ENCODE measurements around the gene EID3. TPM values are rescaled to one million over a fixed set of nuclear protein-coding genes. Genes with fewer than 3 reads are reported as not detected.
"Not testable (repeated sequence)": the region's sequence is repeated elsewhere in the genome, so short reads cannot be mapped to it uniquely, and the experiment has no call there.

The EID3 gene
- total RNA-seq, 1 experiment from 2014 or later, result 1.4 TPM

GRCh38 chr12:104321949-104322348 lies 18.4 kb downstream of the EID3 start:
- Histone ChIP-seq H2BK12ac (ENCODE audit: insufficient read length, low read depth, low read length) (no peak overlapping the region), H2BK120ac (ENCODE audit: low read depth, low read length, poor library complexity, severe bottlenecking) (no peak overlapping the region), H2BK15ac (ENCODE audit: low read depth, low read length) (no peak overlapping the region), H3K79me2 (ENCODE audit: insufficient read depth, low read length) (no peaks in the 10 kb centered on the region), H2BK20ac (ENCODE audit: low read depth, low read length, poor library complexity, severe bottlenecking) (no peak overlapping the region), H4K91ac (ENCODE audit: insufficient read length, low read depth, low read length) (no peak overlapping the region), H3K9me3 (ENCODE audit: control insufficient read depth, low read depth, low read length) (no peaks in the 10 kb centered on the region), H3K18ac (ENCODE audit: insufficient read length, low read depth, low read length) (no peak overlapping the region), H3K9ac (ENCODE audit: extremely low read depth, insufficient read length, low read length) (no peak overlapping the region), H3K4me2 (ENCODE audit: insufficient read depth, insufficient read length, low read length) (no peak overlapping the region), H2BK5ac (ENCODE audit: insufficient read length, low read length) (no peak overlapping the region), H3K23ac (ENCODE audit: insufficient read length, low read depth, low read length) (no peak overlapping the region), H3K14ac (ENCODE audit: insufficient read depth, low read length) (no peak overlapping the region), H3K4ac (ENCODE audit: low read depth, low read length) (no peak overlapping the region), H3T11ph (ENCODE audit: low read length) (no peak overlapping the region), H2AK5ac (ENCODE audit: insufficient read length, low read length) (no peak overlapping the region), H4K8ac (replicated peaks; ENCODE audit: insufficient read length, low read depth, low read length) (no peak overlapping the region), H2AFZ (ENCODE audit: low read length) (no peak overlapping the region), H3K23me2 (ENCODE audit: insufficient read length, low read depth, low read length, poor library complexity, severe bottlenecking) (no peaks in the 10 kb centered on the region), H3K56ac (ENCODE audit: insufficient read length, low read depth, low read length) (no peak overlapping the region), H3K27ac (ENCODE audit: insufficient read length, low read depth, low read length) (no peak overlapping the region), H3K27me3 (ENCODE audit: insufficient read depth, low read length) (no peaks in the 10 kb centered on the region), H4K20me1 (ENCODE audit: control insufficient read depth, insufficient read depth, insufficient read length) (no peaks in the 10 kb centered on the region), H4K5ac (ENCODE audit: insufficient read length, low read depth, low read length) (no peak overlapping the region), H3K79me1 (ENCODE audit: insufficient read depth, low read depth, low read length, poor library complexity, severe bottlenecking) (no peaks in the 10 kb centered on the region), H3K4me1 (ENCODE audit: insufficient read depth, low read length) (no peaks in the 10 kb centered on the region)
- H3K4me1 Mint-ChIP-seq, result no peaks in the 10 kb centered on the region
- no peak overlapping the region for H3K4me3 Mint-ChIP-seq
- no peaks in the 10 kb centered on the region for H3K27me3 Mint-ChIP-seq (ENCODE audit: low read depth)
- TF ChIP-seq CTCF (conservative IDR thresholded peaks at IDR 0.05), result no peak
- H3K36me3 Mint-ChIP-seq (ENCODE audit: insufficient read depth in 1 of 3, low read depth in 3 of 3), result peaks cover 47 to 77% (median 75%) of the 10 kb centered on the region in 3 experiments
- peaks cover 0 to 3% of the 10 kb centered on the region in 2 experiments; a peak in 1 of 5 replicates for H3K9me3 Mint-ChIP-seq
- H3K27ac Mint-ChIP-seq, result no peak overlapping the region
- no peak for DNase-seq
- WGBS (ENCODE audit: extremely low coverage, insufficient read length, low lambda C conversion rate), result no CpG with 5 or more reads among the region's 1 CpG

GRCh38 chr12:104322533-104322932 lies 19.0 kb downstream of the EID3 start:
- not testable (repeated sequence) for H2BK15ac ChIP-seq (ENCODE audit: low read depth, low read length); H3K4me3 Mint-ChIP-seq; H3K4ac ChIP-seq (ENCODE audit: low read depth, low read length); H4K20me1 ChIP-seq (ENCODE audit: control insufficient read depth, insufficient read depth, insufficient read length); H3K23me2 ChIP-seq (ENCODE audit: insufficient read length, low read depth, low read length, poor library complexity, severe bottlenecking); H3K9me3 Mint-ChIP-seq; H3K4me1 ChIP-seq (ENCODE audit: insufficient read depth, low read length); H3K18ac ChIP-seq (ENCODE audit: insufficient read length, low read depth, low read length); H3K27me3 ChIP-seq (ENCODE audit: insufficient read depth, low read length); H4K91ac ChIP-seq (ENCODE audit: insufficient read length, low read depth, low read length); H3K27me3 Mint-ChIP-seq (ENCODE audit: low read depth); H3K9ac ChIP-seq (ENCODE audit: extremely low read depth, insufficient read length, low read length); H3K23ac ChIP-seq (ENCODE audit: insufficient read length, low read depth, low read length); H3K4me2 ChIP-seq (ENCODE audit: insufficient read depth, insufficient read length, low read length); H3K79me1 ChIP-seq (ENCODE audit: insufficient read depth, low read depth, low read length, poor library complexity, severe bottlenecking); H3K4me1 Mint-ChIP-seq; H2BK5ac ChIP-seq (ENCODE audit: insufficient read length, low read length); DNase-seq; H3T11ph ChIP-seq (ENCODE audit: low read length); H2BK20ac ChIP-seq (ENCODE audit: low read depth, low read length, poor library complexity, severe bottlenecking); H3K56ac ChIP-seq (ENCODE audit: insufficient read length, low read depth, low read length); H2BK12ac ChIP-seq (ENCODE audit: insufficient read length, low read depth, low read length); H3K79me2 ChIP-seq (ENCODE audit: insufficient read depth, low read length); H3K27ac Mint-ChIP-seq; H3K9me3 ChIP-seq (ENCODE audit: control insufficient read depth, low read depth, low read length); H2BK120ac ChIP-seq (ENCODE audit: low read depth, low read length, poor library complexity, severe bottlenecking); H4K5ac ChIP-seq (ENCODE audit: insufficient read length, low read depth, low read length); H2AFZ ChIP-seq (ENCODE audit: low read length); H4K8ac ChIP-seq (replicated peaks; ENCODE audit: insufficient read length, low read depth, low read length); H3K14ac ChIP-seq (ENCODE audit: insufficient read depth, low read length); H3K27ac ChIP-seq (ENCODE audit: insufficient read length, low read depth, low read length); H2AK5ac ChIP-seq (ENCODE audit: insufficient read length, low read length)
- peaks cover 53 to 81% (median 75%) of the 10 kb centered on the region in 3 experiments for H3K36me3 Mint-ChIP-seq (ENCODE audit: insufficient read depth in 1 of 3, low read depth in 3 of 3)
- no CpG with 5 or more reads among the region's 2 CpGs for WGBS (ENCODE audit: extremely low coverage, insufficient read length, low lambda C conversion rate)

Data from H9 (cell line).